ENCODE results near the gene CD8B.
"Not testable (repeated sequence)": the region's sequence is repeated elsewhere in the genome, so short reads cannot be mapped to it uniquely, and the experiment has no call there.

Gene CD8B

DNA sequence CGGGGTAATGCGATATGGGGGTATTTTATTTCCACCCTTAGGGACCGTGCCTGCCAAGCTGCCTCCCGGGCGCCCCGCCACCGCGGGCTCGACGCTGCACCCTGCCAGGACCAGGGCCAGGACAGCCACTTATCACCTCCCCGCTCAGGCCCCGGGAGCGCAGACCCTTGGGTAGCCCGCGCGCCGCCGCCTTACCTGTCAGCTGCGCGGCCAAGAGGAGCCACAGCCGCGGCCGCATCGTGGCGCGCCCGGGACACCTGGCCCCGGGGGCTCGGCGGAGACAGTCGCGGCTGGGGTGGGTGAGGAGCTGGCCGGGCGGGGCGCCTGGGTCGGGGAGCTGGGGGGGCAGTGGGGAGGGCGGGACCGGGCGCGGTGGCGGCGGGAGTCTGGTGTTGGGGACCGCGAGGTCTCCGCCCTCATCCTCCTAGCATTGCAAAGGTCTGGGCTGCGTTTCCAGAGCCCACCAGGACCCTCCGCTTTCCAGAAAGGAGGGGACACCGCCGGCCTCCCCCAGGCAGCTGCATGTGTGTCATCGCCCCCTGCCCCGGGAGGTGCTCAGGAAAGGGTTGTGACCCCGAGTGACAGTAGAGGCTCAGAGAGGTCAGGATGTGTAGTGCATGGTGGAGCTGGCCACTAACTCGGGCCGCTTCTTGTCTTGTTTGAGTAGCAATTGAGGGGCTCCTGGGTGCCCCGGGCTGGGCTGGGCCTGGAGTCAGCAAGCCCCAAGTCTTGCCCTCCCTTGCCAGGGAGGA, at the start of gene CD8B:
TSS of gene CD8B (minus strand) at position 259 of the 752 bp plus-strand sequence. CDS start at position 238, 21 bp downstream.
- in situ Hi-C loops (cut with MboI; ENCODE audit: low sequenced_read_pairs) = not testable (repeated sequence)

GRCh38 chr2:86905868-86906267, 44.2 kb upstream of the CD8B start:
- in situ Hi-C loops (cut with MboI; ENCODE audit: low sequenced_read_pairs) = not testable (repeated sequence)

DNA sequence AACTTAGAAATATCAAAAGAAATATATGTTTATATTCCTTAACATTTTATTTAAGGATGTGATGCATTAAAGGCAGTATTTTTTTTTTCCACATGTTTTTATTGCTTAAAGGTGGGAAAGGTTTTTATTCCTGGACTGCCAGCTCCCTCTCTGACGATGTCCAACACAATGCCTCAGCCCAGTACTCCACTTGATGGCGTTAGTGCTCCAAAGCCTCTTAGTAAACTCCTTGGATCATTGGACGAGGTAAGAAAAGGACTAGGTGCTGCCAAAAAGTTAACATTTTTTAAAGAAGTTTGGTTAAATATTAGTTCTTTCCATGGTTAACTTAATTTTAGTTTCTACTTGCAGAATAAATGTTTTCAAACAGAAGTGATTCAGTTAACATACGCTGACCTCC, 39.0 kb upstream of the CD8B start:
- in situ Hi-C loops (cut with MboI; ENCODE audit: low sequenced_read_pairs) = not testable (repeated sequence)

DNA sequence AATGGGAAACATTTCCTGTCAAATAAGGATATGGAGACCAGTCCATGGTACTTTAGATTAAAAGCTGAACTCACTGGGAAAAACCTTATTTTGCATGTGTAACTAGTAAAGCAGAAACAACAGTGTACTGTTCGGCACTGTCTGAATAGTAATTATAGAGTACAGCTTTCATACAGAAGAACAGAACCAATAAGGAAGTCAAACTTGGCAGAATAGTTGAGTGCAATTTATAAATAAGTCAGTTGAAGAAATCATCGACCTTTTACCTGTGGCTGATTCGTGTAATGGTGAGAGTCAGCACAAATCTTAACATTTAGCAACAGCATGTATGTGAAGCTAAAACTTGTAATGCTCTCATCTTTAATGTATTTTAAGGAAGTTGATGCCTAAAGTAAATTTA, 24.3 kb upstream of the CD8B start:
- in situ Hi-C loops (cut with MboI; ENCODE audit: low sequenced_read_pairs) = not testable (repeated sequence)

DNA sequence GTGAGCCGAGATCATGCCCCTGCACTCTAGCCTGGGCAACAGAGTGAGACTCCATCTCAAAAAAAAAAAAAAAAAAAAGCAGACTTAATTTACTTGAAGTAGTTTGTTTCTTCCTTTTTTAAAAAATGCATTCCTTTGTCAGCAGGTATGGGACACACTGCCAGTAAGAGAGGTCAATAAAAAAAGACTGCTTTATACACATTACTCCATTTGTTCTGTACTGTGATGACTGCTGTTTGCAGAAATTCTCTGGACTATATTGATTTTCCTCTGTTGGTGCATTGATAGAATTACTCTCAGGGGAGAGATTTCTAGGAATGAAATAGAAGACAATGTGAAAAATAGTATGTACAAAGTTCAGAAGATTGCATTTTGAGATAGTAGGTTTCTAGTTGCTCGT, 21.2 kb upstream of the CD8B start:
- in situ Hi-C loops (cut with MboI; ENCODE audit: low sequenced_read_pairs) = not testable (repeated sequence)

DNA sequence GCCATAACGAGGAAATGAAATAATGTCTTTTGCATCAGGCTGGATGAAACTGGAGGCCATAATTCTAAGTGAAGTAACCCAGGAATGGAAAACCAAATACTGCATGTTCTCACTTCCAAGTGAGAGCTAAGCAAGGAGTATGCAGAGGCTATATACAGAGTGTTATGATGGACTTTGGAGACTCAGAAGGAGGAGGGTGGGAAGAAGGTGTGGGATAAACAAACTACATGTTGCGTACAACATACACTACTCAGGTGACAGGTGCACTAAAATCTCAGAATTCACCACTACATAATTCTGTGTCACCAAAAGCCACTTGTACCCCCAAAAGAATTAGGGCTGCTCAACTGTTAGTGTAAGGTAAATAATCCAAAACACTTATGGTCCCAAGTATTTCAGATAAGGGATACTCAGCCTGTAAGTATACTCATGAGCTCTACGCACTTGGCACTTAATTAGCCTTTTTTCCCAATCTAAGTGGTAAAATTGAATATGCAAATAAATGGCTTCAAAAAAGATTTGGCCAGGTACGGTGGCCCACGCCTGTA, 20.5 kb upstream of the CD8B start:
- in situ Hi-C loops (cut with MboI; ENCODE audit: low sequenced_read_pairs) = not testable (repeated sequence)

DNA sequence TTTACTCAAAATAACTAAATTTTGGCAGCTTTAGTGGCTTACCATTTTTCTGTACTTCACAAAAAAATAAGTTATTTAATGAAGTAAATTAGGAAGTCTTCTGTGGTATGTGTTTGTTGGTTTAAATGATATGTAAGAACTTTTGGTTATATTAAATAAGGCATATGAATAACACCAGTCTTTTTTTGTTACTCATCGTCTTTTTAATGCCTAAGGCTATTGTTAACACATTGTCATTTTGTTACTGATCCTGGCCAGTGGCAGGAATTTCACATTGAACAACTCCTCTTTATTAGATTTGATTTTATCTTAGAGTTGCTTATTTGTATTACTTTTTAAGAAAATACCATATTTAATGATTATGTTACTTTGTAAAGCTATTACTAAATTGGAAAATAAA, 17.3 kb upstream of the CD8B start:
- in situ Hi-C loops (cut with MboI; ENCODE audit: low sequenced_read_pairs) = not testable (repeated sequence)

- in situ Hi-C loops (cut with MboI; ENCODE audit: low sequenced_read_pairs) = not testable (repeated sequence)
Measured at GRCh38 chr2:86870941-86871340, 9.3 kb upstream of the CD8B start.

GRCh38 chr2:86868895-86869468, 7.3 kb upstream of the CD8B start:
- in situ Hi-C loops (cut with MboI; ENCODE audit: low sequenced_read_pairs) = not testable (repeated sequence)

- in situ Hi-C loops (cut with MboI; ENCODE audit: low sequenced_read_pairs) = not testable (repeated sequence)
Measured at GRCh38 chr2:86862380-86862703, 656 bp upstream of the CD8B start.

GRCh38 chr2:86861175-86861574, 511 bp downstream of the CD8B start:
- in situ Hi-C loops (cut with MboI; ENCODE audit: low sequenced_read_pairs) = not testable (repeated sequence)

DNA sequence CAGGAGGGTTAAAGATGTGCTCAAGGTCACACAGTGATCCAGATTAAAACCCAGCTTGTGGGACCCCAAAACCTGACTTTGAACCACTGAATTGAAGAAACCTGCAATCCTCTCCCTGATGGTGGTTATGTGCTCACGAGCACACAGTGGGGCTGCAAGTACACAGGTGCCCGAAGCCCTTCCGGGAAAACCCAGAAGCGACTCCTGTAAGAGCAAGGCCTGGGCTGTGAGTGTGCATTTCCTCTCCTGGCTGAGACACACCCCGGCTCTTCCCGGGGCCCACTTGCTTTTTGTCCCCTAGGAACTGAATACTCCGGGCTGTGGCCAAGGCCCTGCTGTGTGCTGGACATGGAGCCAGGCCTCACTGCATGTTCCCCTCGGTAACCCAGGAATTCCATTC, 1.1 kb downstream of the CD8B start:
- in situ Hi-C loops (cut with MboI; ENCODE audit: low sequenced_read_pairs) = not testable (repeated sequence)

- in situ Hi-C loops (cut with MboI; ENCODE audit: low sequenced_read_pairs) = not testable (repeated sequence)
Measured at GRCh38 chr2:86857688-86858087, 4.0 kb downstream of the CD8B start.

GRCh38 chr2:86856498-86856897, 5.2 kb downstream of the CD8B start:
- in situ Hi-C loops (cut with MboI; ENCODE audit: low sequenced_read_pairs) = not testable (repeated sequence)

GRCh38 chr2:86855981-86856380, 5.7 kb downstream of the CD8B start:
- in situ Hi-C loops (cut with MboI; ENCODE audit: low sequenced_read_pairs) = not testable (repeated sequence)

DNA sequence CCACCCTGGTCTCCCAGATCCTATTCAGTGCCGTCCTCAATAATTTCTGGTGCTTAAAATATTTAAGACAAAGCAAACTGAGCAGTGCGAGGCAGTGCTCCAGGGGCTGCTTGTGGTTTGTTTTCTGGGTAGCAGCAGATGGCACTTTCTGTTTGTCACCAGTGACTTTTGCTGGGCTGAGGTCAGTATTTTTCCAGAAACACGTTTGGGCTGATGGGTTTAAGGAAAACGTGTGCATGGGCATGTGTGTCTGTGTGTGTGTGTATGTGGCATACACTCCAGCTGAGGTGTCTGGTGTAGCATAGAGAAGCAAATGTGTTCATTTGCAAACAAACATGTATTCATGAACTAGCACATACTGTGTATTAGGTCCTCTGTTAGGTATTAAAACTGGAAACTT, 10.1 kb downstream of the CD8B start:
- in situ Hi-C loops (cut with MboI; ENCODE audit: low sequenced_read_pairs) = not testable (repeated sequence)

GRCh38 chr2:86842607-86843234, 19.0 kb downstream of the CD8B start:
- in situ Hi-C loops (cut with MboI; ENCODE audit: low sequenced_read_pairs) = not testable (repeated sequence)

- in situ Hi-C loops (cut with MboI; ENCODE audit: low sequenced_read_pairs) = not testable (repeated sequence)
Measured at GRCh38 chr2:86841330-86841729, 20.4 kb downstream of the CD8B start.

DNA sequence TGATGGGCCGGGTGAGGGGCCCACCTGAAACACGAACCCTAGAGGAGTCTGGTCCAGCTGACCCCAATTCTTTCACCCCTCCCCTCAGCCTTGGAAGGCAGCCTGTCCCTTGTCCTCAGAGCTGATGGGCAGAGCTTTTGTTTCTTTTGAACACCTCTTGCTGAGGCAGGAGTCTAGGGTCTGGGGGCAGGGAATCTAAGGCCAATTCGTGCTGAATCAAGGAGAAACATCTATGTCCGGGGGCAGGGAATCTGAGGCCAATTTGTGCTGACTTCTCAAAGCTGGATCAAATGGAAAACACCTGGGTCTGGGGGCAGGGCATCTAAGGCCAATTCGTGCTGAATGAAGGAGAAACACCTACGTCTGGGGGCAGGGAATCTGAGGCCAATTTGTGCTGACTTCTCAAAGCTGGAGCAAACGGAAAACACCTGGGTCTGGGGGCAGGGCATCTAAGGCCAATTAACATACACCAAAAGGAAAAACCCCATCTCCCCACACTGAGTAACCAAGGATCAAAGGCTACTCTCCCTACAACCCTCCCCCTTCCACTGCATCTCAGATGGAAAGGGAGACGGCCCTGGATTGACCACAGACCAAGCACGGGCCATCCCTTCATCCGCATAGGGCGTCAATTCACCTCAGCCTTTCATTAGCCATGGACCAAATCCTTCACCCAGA, 21.7 kb downstream of the CD8B start:
- in situ Hi-C loops (cut with MboI; ENCODE audit: low sequenced_read_pairs) = not testable (repeated sequence)

DNA sequence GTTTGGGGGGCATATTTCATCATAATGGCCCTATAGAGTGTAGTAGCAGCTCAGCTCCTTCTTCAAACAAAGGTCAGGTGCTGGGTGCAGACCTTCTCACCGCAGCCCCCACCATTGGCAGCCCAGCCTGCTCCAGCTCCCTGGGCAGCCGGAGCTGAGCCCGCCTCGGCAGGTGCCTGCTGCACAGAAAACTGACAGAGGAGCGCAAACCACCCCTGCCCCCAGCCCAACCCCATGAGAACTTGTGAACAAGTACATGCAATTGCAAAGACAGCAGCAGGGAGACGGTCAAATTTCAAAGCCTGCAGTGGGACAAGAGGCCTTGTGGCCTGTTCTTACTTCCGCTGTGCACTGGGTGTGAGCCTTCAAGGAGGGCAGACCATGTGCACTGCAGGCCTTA, 22.2 kb downstream of the CD8B start:
- in situ Hi-C loops (cut with MboI; ENCODE audit: low sequenced_read_pairs) = not testable (repeated sequence)

DNA sequence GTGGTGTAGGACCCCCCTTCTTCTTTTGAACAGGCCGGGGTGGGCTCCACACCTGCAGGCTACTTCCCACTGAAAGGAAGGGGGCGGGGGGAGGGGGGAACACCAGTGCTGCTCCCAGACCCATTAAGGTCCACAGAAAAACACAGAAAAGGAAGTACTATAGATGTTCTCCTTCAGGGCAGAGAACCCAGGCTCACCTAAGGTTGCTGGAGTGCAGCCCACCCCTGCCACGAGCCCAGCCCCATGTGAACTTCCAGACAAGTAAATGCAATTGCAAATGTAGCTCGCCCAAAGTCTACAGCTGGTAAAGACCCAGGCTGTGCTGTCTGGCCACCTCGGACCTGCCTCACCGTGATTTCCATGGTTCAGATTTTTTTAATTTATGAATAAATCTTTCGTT, 24.0 kb downstream of the CD8B start:
- in situ Hi-C loops (cut with MboI; ENCODE audit: low sequenced_read_pairs) = not testable (repeated sequence)
